Measurements from ENCODE around the gene CPSF2. TPM values are rescaled to one million over a fixed set of nuclear protein-coding genes. Genes with fewer than 3 reads are reported as not detected.
A peak's percentile ranks its signal among the peaks of the same experiment; 100 is the strongest.

CPSF2 gene
- polyA plus RNA-seq, 1 of the 3 experiments (the other 2 are of a cell fraction) = 11.7 TPM

GRCh38 chr14:92105073-92105892 is 16.5 kb upstream of the CPSF2 start:
- peak overlapping the region; percentile 67 to 82 for H3K4me3 ChIP-seq (ENCODE audit: low read depth in 2 of 2, low read length in 1 of 2)
- H3K4me2 ChIP-seq = peak overlapping the region; percentile 73
- peaks cover 7% of the 10 kb centered on the region; the same call in 1 of the 2 replicates for H4K20me1 ChIP-seq (ENCODE audit: insufficient read depth)
- peaks cover 52% of the 10 kb centered on the region for H3K79me2 ChIP-seq (ENCODE audit: insufficient read depth)
- H3K36me3 ChIP-seq (replicated peaks in 1 of 2; ENCODE audit: control insufficient read depth in 1 of 2, insufficient read depth in 2 of 2, low read length in 1 of 2) = no peaks in the 10 kb centered on the region
- TF ChIP-seq SIN3A (IDR thresholded peaks at IDR 0.05; ENCODE audit: borderline replicate concordance, low read depth, low read length) (0 out of 2 replicates have a peak, but pooled peaks have one; percentile 45), MXI1 (IDR thresholded peaks at IDR 0.05; ENCODE audit: low read depth, low read length) (0 out of 2 replicates have a peak, but pooled peaks have one; percentile 5), RAD21 (IDR thresholded peaks at IDR 0.05; ENCODE audit: low read length) (no peak)
- peak overlapping the region; percentile 85 for H3K9ac ChIP-seq
- ChIA-PET CTCF (interaction anchor here (1.2 to 4.0 kb wide), 3 partner anchors 12 to 91 kb away, joined by 3 to 100 read pairs (median 9); partner anchors contain the start of genes CPSF2 and NDUFB1), POLR2A (interaction anchor here (2.2 to 3.7 kb wide), 2 partner anchors 16 to 65 kb away, joined by 13 to 47 read pairs; partner anchors contain the start of genes CPSF2, NDUFB1 and TRIP11)
- no peaks in the 10 kb centered on the region for H3K9me2 ChIP-seq
- DNase-seq = no peak
- no peaks in the 10 kb centered on the region for H3K27me3 ChIP-seq (ENCODE audit: insufficient read depth)
- peaks cover 3 to 4% of the 10 kb centered on the region in 2 experiments; a peak in 2 of 4 replicates for H3K4me1 ChIP-seq (ENCODE audit: control insufficient read depth in 1 of 2, insufficient read depth in 2 of 2, low read depth in 1 of 2, low read length in 1 of 2)
- 54% methylated on average over 13 of the region's 16 CpGs for WGBS (ENCODE audit: low lambda C conversion rate)
- peaks cover 5% of the 10 kb centered on the region for H3F3A ChIP-seq (replicated peaks; ENCODE audit: insufficient read depth)
- no peaks in the 10 kb centered on the region for H3K9me3 ChIP-seq
- peak overlapping the region; percentile 75 for H2AFZ ChIP-seq (ENCODE audit: low read depth)
- H3K27ac ChIP-seq (ENCODE audit: low read depth in 2 of 2, low read length in 1 of 2) = peak overlapping the region; percentile 89 to 90

DNA sequence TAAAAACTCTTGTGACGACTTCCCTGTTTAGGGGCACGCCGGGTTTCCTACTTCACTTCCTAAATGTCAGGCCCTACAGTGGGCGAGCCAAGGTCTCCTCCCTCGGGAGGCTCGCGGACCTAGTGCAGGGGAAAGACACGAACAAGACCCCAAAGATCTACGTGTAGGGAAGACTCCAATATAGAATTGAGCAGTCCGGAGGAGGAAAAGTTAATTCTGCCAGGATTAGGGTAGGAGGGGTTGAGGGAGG is 16.0 kb upstream of the CPSF2 start:
- Histone ChIP-seq H3K36me3 (replicated peaks in 1 of 2; ENCODE audit: control insufficient read depth in 1 of 2, insufficient read depth in 2 of 2, low read length in 1 of 2) (no peaks in the 10 kb centered on the region), H3K4me3 (ENCODE audit: low read depth in 2 of 2, low read length in 1 of 2) (peak overlapping the region; percentile 67 to 82), H4K20me1 (ENCODE audit: insufficient read depth) (peaks cover 5% of the 10 kb centered on the region; the same call in 1 of the 2 replicates), H3K4me1 (ENCODE audit: control insufficient read depth in 1 of 2, insufficient read depth in 2 of 2, low read depth in 1 of 2, low read length in 1 of 2) (peaks cover 3 to 4% of the 10 kb centered on the region in 2 experiments; a peak in 2 of 4 replicates), H3F3A (replicated peaks; ENCODE audit: insufficient read depth) (peaks cover 5% of the 10 kb centered on the region), H3K4me2 (peak overlapping the region; percentile 73), H3K79me2 (ENCODE audit: insufficient read depth) (peaks cover 47% of the 10 kb centered on the region), H3K9me3 (no peaks in the 10 kb centered on the region), H2AFZ (ENCODE audit: low read depth) (peak overlapping the region; percentile 75), H3K9ac (peak overlapping the region; percentile 85), H3K9me2 (no peaks in the 10 kb centered on the region), H3K27me3 (ENCODE audit: insufficient read depth) (no peaks in the 10 kb centered on the region), H3K27ac (ENCODE audit: low read depth in 2 of 2, low read length in 1 of 2) (peak overlapping the region; percentile 89 to 90)
- 0% methylated on average over 10 of the region's 10 CpGs for WGBS (ENCODE audit: low lambda C conversion rate)
- CTCF ChIA-PET = interaction anchor here (0.7 to 4.0 kb wide), 5 partner anchors 12 to 91 kb away, joined by 3 to 100 read pairs (median 9); partner anchors contain the start of genes CPSF2 and NDUFB1
- POLR2A ChIA-PET = interaction anchor here (2.2 to 3.7 kb wide), 2 partner anchors 16 to 66 kb away, joined by 13 to 47 read pairs; partner anchors contain the start of genes CPSF2, NDUFB1 and TRIP11
- TF ChIP-seq MAX (IDR thresholded peaks at IDR 0.05; ENCODE audit: low read depth) = no peak
- peak; percentile 8; the same call in 1 of the 2 replicates for TF ChIP-seq MXI1 (IDR thresholded peaks at IDR 0.05; ENCODE audit: low read depth, low read length)
- no peak for DNase-seq

GRCh38 chr14:92106143-92106926 is 15.4 kb upstream of the CPSF2 start, which contains the start of gene ATXN3:
ATXN3 (minus strand) TSS chr14:92106582; CDS start chr14:92106552, 30 bp downstream.
- Histone ChIP-seq H3K9me2 (no peaks in the 10 kb centered on the region), H3K9me3 (no peaks in the 10 kb centered on the region), H4K20me1 (ENCODE audit: insufficient read depth) (peaks cover 5% of the 10 kb centered on the region; the same call in 1 of the 2 replicates), H3K36me3 (replicated peaks in 1 of 2; ENCODE audit: control insufficient read depth in 1 of 2, insufficient read depth in 2 of 2, low read length in 1 of 2) (no peaks in the 10 kb centered on the region), H2AFZ (ENCODE audit: low read depth) (peak within 1 kb of the TSS; percentile 94), H3K4me1 (ENCODE audit: control insufficient read depth in 1 of 2, insufficient read depth in 2 of 2, low read depth in 1 of 2, low read length in 1 of 2) (peaks cover 3 to 4% of the 10 kb centered on the region in 2 experiments; a peak in 2 of 4 replicates), H3K27ac (ENCODE audit: low read depth in 2 of 2, low read length in 1 of 2) (peak within 1 kb of the TSS; percentile 89 to 90), H3F3A (replicated peaks; ENCODE audit: insufficient read depth) (peaks cover 5% of the 10 kb centered on the region), H3K4me3 (ENCODE audit: low read depth in 2 of 2, low read length in 1 of 2) (peak within 1 kb of the TSS; percentile 67 to 82), H3K27me3 (ENCODE audit: insufficient read depth) (no peaks in the 10 kb centered on the region), H3K9ac (peak within 1 kb of the TSS; percentile 85), H3K4me2 (peak within 1 kb of the TSS; percentile 73), H3K79me2 (ENCODE audit: insufficient read depth) (peaks cover 42% of the 10 kb centered on the region)
- 3% methylated on average over 30 of the region's 66 CpGs for WGBS (ENCODE audit: low lambda C conversion rate)
- peak; percentile 98 for DNase-seq
- CTCF ChIA-PET = interaction anchor here (0.6 to 4.0 kb wide), 17 partner anchors 9 to 825 kb away, joined by 3 to 100 read pairs (median 4); partner anchors contain the start of genes CPSF2, NDUFB1 and TRIP11
- POLR2A ChIA-PET = interaction anchor here (0.9 to 3.7 kb wide), 5 partner anchors 10 to 66 kb away, joined by 3 to 47 read pairs (median 4); partner anchors contain the start of genes CPSF2, NDUFB1 and TRIP11
- TF ChIP-seq NRF1 (IDR thresholded peaks at IDR 0.05; ENCODE audit: low read depth, low read length) (no peak), PBX3 (IDR thresholded peaks at IDR 0.05) (no peak), EZH2phosphoT487 (IDR thresholded peaks at IDR 0.05; ENCODE audit: borderline replicate concordance, low read depth) (no peak), TAF1 (IDR thresholded peaks at IDR 0.05; ENCODE audit: borderline replicate concordance, low read depth, low read length) (peak; percentile 34; the same call in 1 of the 2 replicates), RXRA (IDR thresholded peaks at IDR 0.05; ENCODE audit: borderline replicate concordance, low read depth) (0 out of 2 replicates have a peak, but pooled peaks have one; percentile 55), EP300 (IDR thresholded peaks at IDR 0.05; ENCODE audit: borderline replicate concordance in 1 of 2, low read depth in 1 of 2, low read length in 1 of 2) (no peak), GABPA (IDR thresholded peaks at IDR 0.05; ENCODE audit: low read depth) (no peak), GATA2 (CRISPR knock-in tag; IDR thresholded peaks at IDR 0.05) (no peak), SMC3 (IDR thresholded peaks at IDR 0.05; ENCODE audit: low read depth, low read length) (peak; percentile 23; the same call in 1 of the 2 replicates), RFX5 (IDR thresholded peaks at IDR 0.05; ENCODE audit: low read length) (peak; percentile 68)
- TF ChIP-seq, protein P1, sequence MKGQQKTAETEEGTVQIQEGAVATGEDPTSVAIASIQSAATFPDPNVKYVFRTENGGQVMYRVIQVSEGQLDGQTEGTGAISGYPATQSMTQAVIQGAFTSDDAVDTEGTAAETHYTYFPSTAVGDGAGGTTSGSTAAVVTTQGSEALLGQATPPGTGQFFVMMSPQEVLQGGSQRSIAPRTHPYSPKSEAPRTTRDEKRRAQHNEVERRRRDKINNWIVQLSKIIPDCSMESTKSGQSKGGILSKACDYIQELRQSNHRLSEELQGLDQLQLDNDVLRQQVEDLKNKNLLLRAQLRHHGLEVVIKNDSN (IDR thresholded peaks at IDR 0.05; ENCODE audit: borderline replicate concordance, low read depth) = peak; percentile 96
